Right lobe of liver (tissue), 4 donors: ENCODE measurements around the gene GPR22.

Experiments used
- POLR2A ChIP-seq: fragments of 450-650 bp; IDR thresholded peaks from one replicate; pipeline ENCODE4 v1.6.1; 2017; ENCODE audit warnings: antibody characterized with exemption, mild to moderate bottlenecking
- TF ChIP-seq, protein P1 (sequence below), 4 donors: fragments of 200-600 bp in 3 of 4; fragments of 450-650 bp in 1 of 4; IDR thresholded peaks; one replicate each; pipeline versions ENCODE4 v1.5.1 to v1.8.0; 2016 to 2022; ENCODE audit warnings: antibody characterized with exemption in 4 of 4, mild to moderate bottlenecking in 2 of 4
- donor health status: DM: no; HTN: no; CAD: no.
- donor health status: DM: no; HTN: no; CAD: no.
- donor health status: DM: no; HTN: yes; CAD: no.

DNA sequence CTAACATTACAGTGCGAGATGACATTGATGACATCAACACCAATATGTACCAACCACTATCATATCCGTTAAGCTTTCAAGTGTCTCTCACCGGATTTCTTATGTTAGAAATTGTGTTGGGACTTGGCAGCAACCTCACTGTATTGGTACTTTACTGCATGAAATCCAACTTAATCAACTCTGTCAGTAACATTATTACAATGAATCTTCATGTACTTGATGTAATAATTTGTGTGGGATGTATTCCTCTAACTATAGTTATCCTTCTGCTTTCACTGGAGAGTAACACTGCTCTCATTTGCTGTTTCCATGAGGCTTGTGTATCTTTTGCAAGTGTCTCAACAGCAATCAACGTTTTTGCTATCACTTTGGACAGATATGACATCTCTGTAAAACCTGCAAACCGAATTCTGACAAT, 4.3 kb downstream of the GPR22 start:
- TF ChIP-seq, protein P1, sequence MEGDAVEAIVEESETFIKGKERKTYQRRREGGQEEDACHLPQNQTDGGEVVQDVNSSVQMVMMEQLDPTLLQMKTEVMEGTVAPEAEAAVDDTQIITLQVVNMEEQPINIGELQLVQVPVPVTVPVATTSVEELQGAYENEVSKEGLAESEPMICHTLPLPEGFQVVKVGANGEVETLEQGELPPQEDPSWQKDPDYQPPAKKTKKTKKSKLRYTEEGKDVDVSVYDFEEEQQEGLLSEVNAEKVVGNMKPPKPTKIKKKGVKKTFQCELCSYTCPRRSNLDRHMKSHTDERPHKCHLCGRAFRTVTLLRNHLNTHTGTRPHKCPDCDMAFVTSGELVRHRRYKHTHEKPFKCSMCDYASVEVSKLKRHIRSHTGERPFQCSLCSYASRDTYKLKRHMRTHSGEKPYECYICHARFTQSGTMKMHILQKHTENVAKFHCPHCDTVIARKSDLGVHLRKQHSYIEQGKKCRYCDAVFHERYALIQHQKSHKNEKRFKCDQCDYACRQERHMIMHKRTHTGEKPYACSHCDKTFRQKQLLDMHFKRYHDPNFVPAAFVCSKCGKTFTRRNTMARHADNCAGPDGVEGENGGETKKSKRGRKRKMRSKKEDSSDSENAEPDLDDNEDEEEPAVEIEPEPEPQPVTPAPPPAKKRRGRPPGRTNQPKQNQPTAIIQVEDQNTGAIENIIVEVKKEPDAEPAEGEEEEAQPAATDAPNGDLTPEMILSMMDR (IDR thresholded peaks at IDR 0.05), result no peak
- TF ChIP-seq POLR2A, result no peak
